ENCODE results near the gene ZFAND3.

GRCh38 chr6:38141716-38142115 lies 322.2 kb downstream of the ZFAND3 start:
- TF ChIP-seq CTCF (IDR thresholded peaks at IDR 0.05), result no peak
- no peak for TF ChIP-seq ATOH8 (CRISPR knock-in tag; IDR thresholded peaks at IDR 0.05; ENCODE audit: low read depth)
- TF ChIP-seq E2F6 (IDR thresholded peaks at IDR 0.05; ENCODE audit: borderline replicate concordance, low read depth), result no peak
- no peak for TF ChIP-seq PHF8 (IDR thresholded peaks at IDR 0.05; ENCODE audit: borderline replicate concordance, low read depth)
- TF ChIP-seq SREBF2 (IDR thresholded peaks at IDR 0.05), result no peak
- no peak for TF ChIP-seq POLR2A (IDR thresholded peaks at IDR 0.05; ENCODE audit: low read length)
- TF ChIP-seq CHD4 (IDR thresholded peaks at IDR 0.05; ENCODE audit: borderline replicate concordance), result no peak
- TF ChIP-seq MAZ (IDR thresholded peaks at IDR 0.05; ENCODE audit: borderline replicate concordance, low read depth, low read length), result no peak
- no peak for TF ChIP-seq RAD21 (conservative IDR thresholded peaks at IDR 0.05 in 1 of 2, IDR thresholded peaks at IDR 0.05 in 1 of 2)
- TF ChIP-seq SMC3 (IDR thresholded peaks at IDR 0.05), result no peak
- TF ChIP-seq MYC (IDR thresholded peaks at IDR 0.05; ENCODE audit: borderline replicate concordance, low read length), result no peak
- TF ChIP-seq JUN (IDR thresholded peaks at IDR 0.05), result no peak

All from A549 (cell line).